ENCODE measurements around the gene AVPI1.
"Not testable (repeated sequence)": the region's sequence is repeated elsewhere in the genome, so short reads cannot be mapped to it uniquely, and the experiment has no call there.

Gene AVPI1

GRCh38 chr10:97708167-97708566, 21.1 kb upstream of the AVPI1 start:
- no peak overlapping the region for H3K4me3 ChIP-seq (ENCODE audit: low read depth, low read length)
- DNase-seq (ENCODE audit: low read depth) = no peak
- TF ChIP-seq POLR2A (IDR thresholded peaks at IDR 0.05; ENCODE audit: extremely low read depth, insufficient read length) = no peak

GRCh38 chr10:97707134-97707861, 20.3 kb upstream of the AVPI1 start:
- TF ChIP-seq, protein P1, sequence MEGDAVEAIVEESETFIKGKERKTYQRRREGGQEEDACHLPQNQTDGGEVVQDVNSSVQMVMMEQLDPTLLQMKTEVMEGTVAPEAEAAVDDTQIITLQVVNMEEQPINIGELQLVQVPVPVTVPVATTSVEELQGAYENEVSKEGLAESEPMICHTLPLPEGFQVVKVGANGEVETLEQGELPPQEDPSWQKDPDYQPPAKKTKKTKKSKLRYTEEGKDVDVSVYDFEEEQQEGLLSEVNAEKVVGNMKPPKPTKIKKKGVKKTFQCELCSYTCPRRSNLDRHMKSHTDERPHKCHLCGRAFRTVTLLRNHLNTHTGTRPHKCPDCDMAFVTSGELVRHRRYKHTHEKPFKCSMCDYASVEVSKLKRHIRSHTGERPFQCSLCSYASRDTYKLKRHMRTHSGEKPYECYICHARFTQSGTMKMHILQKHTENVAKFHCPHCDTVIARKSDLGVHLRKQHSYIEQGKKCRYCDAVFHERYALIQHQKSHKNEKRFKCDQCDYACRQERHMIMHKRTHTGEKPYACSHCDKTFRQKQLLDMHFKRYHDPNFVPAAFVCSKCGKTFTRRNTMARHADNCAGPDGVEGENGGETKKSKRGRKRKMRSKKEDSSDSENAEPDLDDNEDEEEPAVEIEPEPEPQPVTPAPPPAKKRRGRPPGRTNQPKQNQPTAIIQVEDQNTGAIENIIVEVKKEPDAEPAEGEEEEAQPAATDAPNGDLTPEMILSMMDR (IDR thresholded peaks at IDR 0.05; ENCODE audit: low read depth, low read length) = no peak
- no peak for TF ChIP-seq POLR2A (IDR thresholded peaks at IDR 0.05; ENCODE audit: extremely low read depth, insufficient read length)
- no peak for TF ChIP-seq MAX (IDR thresholded peaks at IDR 0.05; ENCODE audit: low read depth, low read length)
- no peak for TF ChIP-seq MYC (IDR thresholded peaks at IDR 0.05; ENCODE audit: low read depth, low read length)
- no peak for DNase-seq (ENCODE audit: low read depth)
- H3K4me3 ChIP-seq (ENCODE audit: low read depth, low read length) = no peak overlapping the region

GRCh38 chr10:97705006-97705670, 18.1 kb upstream of the AVPI1 start:
- TF ChIP-seq, protein P1 (IDR thresholded peaks at IDR 0.05; ENCODE audit: low read depth, low read length) = no peak
- TF ChIP-seq MYC (IDR thresholded peaks at IDR 0.05; ENCODE audit: low read depth, low read length) (no peak), POLR2A (IDR thresholded peaks at IDR 0.05; ENCODE audit: extremely low read depth, insufficient read length) (no peak)
- DNase-seq (ENCODE audit: low read depth) = no peak
- H3K4me3 ChIP-seq (ENCODE audit: low read depth, low read length) = no peak overlapping the region

DNA sequence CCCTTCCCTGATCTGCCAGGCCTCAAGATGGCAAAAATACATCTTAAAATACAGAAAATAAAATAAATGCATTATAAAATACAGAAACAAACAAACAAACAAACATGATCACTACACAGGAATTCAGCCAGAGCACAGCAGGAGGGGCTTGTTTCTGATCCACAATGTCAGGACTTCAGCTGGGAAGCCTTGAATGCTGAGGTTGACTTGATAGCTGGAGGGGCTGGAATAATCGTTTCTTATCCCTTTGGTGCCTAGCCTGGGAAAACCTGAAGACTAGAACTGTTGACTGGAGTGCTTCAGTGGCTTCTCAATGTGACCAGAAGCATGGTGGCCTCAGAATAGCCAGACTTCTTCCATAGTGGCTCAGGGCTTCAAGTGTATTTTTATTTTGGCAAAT, 17.3 kb upstream of the AVPI1 start:
- TF ChIP-seq MAX (IDR thresholded peaks at IDR 0.05; ENCODE audit: low read depth, low read length) (no peak), MYC (IDR thresholded peaks at IDR 0.05; ENCODE audit: low read depth, low read length) (no peak), POLR2A (IDR thresholded peaks at IDR 0.05; ENCODE audit: extremely low read depth, insufficient read length) (no peak)
- TF ChIP-seq, protein P1 (IDR thresholded peaks at IDR 0.05; ENCODE audit: low read depth, low read length) = no peak
- no peak for DNase-seq (ENCODE audit: low read depth)

GRCh38 chr10:97703398-97704067, 16.5 kb upstream of the AVPI1 start:
- no peak for DNase-seq (ENCODE audit: low read depth)
- TF ChIP-seq POLR2A (IDR thresholded peaks at IDR 0.05; ENCODE audit: extremely low read depth, insufficient read length) (no peak), MAX (IDR thresholded peaks at IDR 0.05; ENCODE audit: low read depth, low read length) (no peak)
- H3K4me3 ChIP-seq (ENCODE audit: low read depth, low read length) = no peak overlapping the region

More for the DNA sequence above, 17.3 kb upstream of the AVPI1 start:
- no peak overlapping the region for H3K4me3 ChIP-seq (ENCODE audit: low read depth, low read length)

DNA sequence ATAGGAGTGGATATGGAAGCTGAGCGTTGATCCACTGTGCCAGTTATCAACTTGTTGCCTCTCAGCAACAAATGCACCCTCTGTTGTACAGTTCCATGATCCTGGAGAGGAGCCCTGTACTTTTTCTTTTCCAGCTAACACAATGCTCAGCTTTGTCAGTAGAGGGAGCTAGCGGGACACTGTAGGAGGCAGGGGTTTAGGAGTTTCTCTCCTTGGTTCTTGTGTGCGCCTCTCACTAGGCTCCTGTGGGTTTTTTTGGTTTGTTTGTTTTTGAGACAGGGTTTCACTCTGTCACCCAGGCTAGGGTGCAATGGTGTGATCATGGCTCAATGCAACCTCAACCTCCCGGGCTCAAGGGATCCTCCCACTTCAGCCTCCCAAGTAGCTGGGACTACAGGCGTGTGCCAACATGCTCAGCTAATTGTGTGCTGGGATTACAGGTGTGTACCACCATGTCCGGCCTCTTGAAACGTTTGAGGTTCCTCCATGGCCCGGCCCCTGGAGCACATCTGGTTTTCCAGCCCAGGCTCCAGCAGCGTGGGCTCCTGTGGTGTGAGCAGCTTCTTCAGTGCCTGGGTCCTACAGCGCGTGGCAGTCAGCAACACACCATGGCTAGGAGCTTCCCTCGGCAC, 14.5 kb upstream of the AVPI1 start:
- TF ChIP-seq MYC (IDR thresholded peaks at IDR 0.05; ENCODE audit: low read depth, low read length) (peak; percentile 35; the same call in 1 of the 2 replicates), MAX (IDR thresholded peaks at IDR 0.05; ENCODE audit: low read depth, low read length) (peak; percentile 8; the same call in 1 of the 2 replicates), POLR2A (IDR thresholded peaks at IDR 0.05; ENCODE audit: extremely low read depth, insufficient read length) (no peak)
- TF ChIP-seq, protein P1 (IDR thresholded peaks at IDR 0.05; ENCODE audit: low read depth, low read length) = peak; percentile 97
- DNase-seq (ENCODE audit: low read depth) = peak; percentile 81
- H3K4me3 ChIP-seq (ENCODE audit: low read depth, low read length) = no peak overlapping the region

DNA sequence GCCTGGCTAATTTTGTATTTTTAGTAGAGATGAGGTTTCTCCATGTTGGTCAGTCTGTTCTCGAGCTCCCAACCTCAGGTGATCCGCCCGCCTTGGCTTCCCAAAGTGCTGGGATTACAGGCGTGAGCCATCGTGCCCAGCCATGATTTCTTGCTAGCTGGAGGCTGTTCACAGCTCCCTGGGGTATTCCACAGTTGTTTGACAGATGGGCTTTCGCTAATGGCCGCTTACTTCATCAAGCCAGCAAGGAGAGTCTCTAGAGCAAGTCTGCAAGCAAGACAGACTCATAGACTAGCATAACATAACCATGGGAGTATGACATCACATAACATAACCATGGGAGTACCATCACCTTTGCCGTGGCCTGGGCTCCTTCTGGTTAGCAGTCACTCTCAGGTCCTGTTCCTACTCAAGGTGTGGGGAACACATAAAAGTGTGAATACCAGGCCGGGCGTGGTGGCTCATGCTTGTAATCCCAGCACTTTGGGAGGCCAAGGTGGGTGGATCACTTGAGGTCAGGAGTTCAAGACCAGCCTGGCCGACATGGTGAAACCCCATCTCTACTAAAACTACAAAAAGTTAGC, 11.1 kb upstream of the AVPI1 start:
- not testable (repeated sequence) for H3K4me3 ChIP-seq (ENCODE audit: low read depth, low read length); DNase-seq (ENCODE audit: low read depth)
